CD4-positive, alpha-beta T cell treated with Interleukin-10 for 1 hour (primary cell): ENCODE results near the gene ELFN1.

ENCODE experiments used
- DNase-seq: peaks from one replicate; pipeline ENCODE4 v3.0.0-alpha.2; 2020

The ELFN1 gene

DNA sequence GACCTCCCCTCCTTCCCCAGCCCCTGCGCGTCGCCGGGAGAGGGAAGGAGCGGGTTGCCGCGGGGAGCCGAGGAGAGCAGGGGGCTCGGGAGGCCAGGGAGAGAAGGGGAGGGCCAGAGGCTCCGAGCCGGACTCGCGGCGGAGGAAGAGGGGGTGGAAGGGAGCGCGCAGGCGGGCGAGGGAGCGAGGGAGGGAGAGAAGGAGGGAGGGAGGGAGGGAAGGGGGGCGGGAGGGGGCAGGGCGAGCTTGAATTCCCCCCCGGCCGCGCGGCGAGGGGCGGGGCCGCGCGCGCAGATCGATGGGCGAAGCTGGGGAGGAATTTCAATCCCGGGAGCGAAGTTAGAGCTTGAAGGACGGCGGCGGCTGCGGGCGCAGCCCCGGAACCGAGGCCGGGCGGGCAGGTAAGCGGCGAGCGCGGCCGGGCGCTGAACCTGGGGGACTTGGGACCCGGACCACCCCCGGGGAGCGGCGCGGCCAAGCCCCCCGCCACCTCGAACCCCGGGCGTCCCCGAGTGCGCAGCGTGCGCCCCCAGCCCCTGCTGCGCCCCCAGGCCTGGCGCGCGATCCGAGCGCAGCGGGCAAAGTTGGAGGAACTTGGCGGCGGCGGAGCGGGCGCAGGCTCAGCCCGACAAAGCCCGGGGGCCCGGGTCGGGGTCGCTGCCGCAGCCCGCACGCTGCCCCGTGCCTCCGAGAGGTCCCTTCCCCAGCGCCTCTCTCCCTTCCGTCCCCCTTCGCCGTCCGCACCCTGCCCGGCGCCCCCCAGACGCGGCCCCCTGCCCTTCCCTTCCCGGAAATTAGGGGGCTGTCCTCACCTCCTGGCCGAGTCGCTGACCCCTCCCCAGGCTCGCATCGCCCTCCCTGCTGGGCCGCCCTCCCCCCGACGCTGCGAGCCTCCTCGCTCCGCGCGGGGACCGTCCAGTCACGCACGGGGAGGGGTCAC is at the start of gene ELFN1:
Gene ELFN1 (plus strand): TSS at position 324 of the 940 bp plus-strand sequence. CDS start 74,320 bp downstream, outside the sequence.
- no peak for DNase-seq

DNA sequence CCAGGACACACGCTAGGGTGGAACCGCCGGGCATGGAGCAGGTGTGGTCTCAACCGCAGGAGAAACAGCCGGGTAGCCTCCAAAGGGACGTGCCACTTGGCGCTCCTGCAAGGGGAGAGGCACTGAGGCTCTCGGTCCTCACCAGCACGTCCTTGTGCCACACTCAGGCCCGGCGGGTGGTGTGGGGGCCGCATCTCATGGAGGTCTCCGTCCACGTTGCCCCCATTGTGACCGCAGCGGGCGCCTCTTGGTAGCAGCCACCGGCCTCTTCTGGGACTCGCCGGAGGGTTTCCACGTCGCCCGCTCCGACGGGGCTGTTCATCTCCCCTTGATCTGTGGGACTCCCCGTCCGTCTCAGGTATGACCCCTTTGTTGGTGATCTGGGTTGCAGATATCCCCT is 49.2 kb upstream of the ELFN1 start:
- no peak for DNase-seq

DNA sequence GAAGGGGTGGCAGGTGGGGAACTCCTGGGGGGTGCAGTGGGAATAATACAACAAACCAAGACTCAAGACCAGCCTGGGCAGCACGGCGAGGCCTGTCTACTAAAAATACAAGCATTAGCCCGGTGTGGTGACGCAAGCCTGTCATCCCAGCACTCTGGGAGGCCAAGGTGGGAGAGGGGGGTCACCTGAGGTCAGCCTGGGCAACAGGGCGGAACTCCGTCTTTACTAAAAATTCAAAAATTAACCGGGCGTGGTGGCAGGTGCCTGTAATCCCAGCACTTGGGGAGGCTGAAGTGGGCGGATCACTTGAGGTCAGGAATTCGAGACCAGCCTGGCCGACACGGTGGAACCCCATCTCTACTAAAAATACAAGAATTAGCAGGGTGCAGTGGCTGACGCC is 48.4 kb upstream of the ELFN1 start:
- no peak for DNase-seq

DNA sequence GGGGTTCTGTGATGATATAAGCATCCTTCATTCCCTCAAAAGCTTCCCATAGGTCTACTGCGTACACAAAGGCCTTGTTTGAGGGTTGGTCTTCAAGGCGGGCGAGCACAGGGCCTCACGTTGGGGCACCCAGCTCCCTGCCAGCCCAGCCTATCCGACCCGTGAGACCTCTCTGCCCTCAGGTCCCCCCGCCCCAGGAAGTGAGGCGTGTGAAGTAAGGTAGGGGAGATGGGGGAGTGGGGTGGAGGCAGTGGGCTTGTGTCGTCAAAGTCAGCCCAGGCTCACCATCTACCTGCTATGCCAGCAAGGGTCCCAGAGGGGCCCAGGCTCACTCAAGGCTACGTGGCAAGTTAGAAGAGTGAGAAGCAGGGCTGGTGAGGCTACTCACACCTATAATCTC is 47.6 kb upstream of the ELFN1 start:
- DNase-seq, result no peak

DNA sequence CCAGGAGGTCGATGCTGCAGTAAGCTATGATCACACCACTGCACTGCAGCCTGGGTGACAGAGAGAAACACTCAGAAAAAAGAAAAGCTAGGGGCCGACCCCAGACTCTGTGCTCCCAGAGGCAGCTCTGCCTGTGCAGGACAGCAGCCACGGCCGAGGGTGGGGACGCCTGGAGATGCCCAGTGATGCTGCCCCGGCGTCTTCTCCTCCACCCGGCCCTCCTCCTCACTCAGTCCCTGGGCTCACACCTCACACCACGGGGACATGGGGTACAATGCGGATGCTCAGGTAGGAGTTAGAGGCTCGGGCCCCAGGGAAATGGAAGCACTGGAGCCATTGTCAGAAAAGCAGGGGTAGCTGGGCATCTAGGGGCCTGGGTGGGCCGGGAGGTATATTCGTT is 46.3 kb upstream of the ELFN1 start:
- DNase-seq, result no peak

DNA sequence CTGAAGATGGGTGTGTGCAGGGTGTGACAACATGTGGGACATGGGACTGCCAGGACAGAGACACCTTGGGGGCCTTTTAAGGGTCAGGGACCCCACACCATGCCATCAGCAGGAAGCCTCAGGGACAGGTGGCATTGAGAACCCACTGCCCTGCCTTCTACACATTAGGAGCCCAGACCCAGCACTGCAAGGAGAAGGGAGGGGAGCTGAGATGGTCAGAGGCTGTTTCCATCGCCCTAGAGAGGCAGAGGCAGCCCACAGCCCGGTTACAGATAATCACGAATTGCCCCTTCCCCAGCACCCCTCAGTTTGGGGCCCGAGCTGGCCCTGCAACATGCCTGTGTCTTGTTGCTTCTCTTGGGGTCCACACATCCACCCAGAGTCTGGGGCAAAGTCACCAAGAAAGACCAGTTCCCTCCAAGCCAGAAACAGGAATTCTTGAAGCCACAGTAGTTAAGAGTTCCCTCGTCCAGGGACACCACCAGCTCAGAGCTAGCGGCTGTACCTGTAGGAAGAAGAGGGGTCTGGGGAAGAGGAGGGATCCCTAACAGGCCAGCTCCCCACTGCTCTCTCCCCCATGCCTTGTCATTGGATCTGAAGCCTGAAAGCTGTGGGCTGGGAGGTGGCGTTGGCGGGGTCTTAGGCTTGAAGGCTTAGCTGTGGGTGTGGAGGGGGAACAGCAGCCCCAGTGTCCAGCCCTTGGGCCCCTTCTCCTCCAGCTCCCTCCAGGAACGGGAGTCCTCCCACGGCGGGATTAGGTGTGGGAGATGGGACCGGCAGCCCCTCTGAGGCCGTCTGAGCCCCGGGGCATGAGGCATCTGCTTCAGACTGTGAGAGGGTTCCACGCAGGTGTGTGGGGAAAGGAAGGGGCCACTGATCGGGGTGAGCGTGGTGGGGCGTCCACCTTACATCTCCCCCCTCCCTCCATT is 44.8 kb upstream of the ELFN1 start:
- no peak for DNase-seq

DNA sequence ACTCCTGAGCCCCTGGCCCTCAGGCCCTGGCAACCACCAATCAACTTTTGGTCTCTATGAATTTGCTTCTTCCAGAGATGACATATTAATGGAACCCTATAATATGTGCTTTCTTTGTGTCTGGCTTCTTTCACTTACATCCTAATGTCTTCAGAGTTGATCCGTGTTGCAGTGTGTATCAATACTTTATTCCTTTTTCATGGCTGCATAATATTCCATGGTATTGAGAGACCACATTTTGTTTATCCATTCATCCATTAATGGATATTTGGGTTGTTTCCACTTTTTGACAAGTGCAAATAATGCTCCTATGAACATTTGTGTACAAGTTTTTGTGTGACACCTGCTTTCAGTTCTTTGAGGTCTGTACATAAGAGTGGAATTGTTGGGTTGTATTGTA is 43.3 kb upstream of the ELFN1 start:
- no peak for DNase-seq

DNA sequence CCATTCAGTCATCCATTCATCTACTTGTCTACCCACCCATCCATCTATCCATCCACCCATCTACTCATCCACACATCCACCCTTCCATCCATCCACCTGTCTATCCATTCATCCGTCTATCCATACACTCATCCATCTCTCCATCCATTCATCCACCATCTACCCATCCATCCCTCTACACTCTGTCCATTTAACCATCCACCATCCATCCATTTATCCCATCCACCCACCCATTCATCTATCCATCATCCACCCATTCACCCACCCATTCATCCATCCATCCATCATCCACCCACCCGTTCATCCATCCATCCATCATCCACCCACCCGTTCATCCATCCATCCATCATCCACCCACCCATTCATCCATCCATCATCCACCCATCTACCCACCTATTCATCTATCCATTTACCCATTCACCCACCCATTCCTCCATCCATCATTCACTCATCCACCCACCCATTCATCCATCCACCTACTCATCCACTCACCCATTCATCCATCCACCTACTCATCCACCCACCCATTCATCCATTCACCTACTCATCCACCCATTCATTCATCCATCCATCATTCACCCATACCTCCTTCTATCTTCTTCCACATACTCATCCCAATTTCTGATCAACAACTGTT is 39.3 kb upstream of the ELFN1 start:
- DNase-seq, result no peak

DNA sequence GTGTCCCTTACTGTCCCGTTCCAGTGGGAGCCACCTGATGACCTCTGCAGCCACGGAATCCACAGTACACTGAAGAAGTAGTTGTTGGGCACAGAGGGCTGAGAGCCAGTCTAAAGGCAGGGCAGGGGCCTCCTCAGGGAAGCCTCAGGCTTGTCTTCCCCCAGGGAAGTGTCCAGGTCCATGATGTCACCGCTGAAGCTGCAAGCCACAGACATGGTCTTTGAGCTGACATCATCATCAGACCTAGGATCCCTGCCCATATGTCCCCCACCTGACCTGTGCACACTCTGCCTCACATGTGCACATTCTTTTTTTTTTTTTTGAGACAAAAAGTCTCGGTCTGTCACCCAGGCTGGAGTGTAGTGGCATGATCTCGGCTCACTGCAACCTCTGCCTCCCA is 38.4 kb upstream of the ELFN1 start:
- no peak for DNase-seq

DNA sequence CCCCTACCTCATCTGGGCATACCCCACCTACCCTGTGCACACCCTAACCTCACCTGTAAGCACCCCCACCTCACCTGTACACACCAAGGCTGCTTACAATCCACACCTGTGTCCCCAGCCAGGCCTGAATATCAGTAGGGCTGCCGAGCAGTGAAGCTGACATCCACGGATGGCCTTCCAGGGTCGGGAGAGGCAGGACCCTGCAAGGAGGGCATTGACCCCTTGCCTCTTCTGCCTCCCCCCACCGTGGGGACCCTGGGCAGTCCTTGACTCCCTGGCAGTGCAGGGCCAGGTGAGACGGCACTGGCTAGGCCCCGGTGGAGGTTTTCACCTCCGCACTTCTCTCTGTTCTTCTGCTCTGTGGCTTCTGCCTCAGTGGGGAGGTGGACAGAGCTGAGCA is 37.6 kb upstream of the ELFN1 start:
- DNase-seq, result no peak

DNA sequence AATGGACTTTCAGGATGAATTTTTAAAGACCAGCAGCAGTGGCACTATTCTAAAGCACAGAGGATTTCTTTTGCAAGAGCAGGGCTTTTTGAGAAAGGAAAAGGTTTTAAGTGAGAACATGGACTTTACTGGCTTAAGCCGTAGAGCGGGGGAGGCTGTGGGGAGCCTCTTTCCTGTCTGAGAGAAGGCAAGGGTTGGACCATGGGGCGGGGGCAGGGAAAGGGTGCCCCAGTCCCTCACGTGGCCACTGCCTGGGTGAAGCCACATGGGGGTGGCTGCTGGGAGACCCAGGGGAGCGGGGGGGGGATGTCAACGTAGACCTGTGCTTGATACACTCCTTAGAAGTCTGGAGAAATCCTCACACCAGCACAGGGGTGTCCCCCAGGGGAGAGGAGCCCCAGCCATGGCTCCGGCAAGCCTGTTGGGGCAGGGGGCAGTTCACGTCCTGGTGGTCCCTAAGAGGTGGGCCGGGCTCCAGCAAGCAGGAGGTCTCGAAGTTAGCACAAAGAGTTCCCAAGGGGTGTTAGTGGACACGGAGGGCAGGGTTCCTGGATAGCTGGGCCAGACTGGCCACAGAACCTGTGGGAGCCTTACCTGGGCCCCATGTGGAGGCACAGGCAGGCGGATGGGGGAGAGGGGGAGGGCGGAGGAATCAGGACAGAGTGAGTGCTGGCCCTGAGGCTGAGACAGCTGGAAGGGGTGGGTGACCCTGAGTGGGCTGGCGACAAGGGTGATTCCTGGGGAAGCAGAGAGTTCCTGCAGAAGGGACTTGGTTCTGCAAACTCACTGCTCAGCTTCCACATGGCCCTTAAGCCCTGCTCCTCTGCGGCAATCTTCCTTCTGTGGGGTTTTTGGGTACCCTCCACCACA is 36.9 kb upstream of the ELFN1 start:
- DNase-seq, result no peak

DNA sequence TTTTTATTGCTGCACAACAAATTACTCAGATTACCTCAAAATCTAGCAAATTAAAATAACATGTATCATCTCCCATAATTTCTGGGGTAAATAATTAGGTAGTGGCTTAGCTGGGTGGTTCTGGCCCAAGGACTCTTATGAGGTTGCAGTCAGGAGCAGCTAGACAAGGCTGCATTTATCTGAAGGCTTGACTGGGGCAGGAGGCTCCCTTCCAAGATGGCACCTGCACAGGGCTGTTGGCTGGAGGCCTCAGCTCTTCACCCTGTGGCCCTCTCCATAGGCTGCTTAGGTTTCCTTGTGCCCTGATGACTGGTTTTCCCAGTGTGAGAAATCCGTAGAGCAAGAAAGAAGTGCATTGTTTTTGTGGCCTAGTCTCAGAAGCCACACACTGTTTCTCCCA is 34.7 kb upstream of the ELFN1 start:
- no peak for DNase-seq

DNA sequence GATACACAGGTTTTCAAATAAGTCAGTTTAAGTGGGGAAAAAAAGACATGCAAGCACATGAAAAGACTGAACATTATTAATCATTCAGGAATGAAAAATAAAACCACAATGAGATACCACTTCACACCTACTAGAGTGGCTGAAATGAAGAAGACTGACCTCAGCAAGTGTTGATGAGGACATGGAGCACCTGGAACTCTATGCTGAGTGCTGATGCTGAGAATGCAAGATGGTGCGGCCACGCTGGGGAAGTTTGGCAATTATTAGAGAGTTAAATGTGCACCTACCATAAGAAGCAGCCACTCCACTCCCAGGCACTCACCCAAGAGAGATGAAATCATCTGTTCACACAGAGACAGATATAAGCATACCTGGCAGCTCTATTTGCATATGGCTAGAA is 32.9 kb upstream of the ELFN1 start:
- DNase-seq, result no peak

DNA sequence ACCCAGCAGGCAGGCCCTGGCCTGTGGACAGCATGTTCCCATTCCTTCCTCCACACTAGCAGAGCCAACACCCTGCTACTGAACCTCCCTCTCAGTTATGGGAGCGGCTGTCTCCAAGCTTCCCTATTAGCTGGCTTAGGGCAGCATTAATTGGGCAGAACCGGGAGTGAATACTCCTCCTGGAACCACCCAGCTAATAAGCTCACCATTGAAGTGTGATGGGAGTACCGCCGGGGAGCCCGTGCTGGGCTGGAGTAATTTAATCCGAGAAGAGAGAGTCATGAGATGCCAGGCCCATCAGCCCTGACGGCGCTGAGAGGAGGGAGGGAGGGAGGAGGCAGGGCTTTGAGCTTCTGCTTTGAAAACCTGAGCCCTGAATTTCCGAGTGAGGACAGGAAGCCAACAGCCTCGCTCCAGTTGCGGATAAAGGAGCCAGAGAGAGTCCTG is 31.8 kb upstream of the ELFN1 start:
- no peak for DNase-seq

DNA sequence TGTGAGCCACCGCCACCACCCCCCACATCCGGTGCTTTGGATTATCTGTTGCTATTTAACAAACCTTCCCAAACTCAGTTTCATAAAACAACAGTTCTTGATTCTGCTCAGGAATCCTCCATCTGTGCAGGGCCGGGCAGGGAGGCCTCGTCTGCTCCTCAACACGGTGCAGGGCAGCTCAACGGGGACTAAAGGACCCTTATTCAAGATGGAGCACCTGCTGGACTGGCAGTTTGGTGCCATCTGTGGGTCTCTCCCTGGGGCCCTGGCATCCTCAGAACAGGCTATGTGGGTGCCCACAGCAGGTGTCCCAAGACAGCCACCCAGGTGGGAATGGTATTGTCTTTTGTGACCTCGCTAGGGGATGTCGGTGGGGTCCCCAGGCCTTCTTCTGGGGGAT is 31.0 kb upstream of the ELFN1 start:
- DNase-seq, result no peak

DNA sequence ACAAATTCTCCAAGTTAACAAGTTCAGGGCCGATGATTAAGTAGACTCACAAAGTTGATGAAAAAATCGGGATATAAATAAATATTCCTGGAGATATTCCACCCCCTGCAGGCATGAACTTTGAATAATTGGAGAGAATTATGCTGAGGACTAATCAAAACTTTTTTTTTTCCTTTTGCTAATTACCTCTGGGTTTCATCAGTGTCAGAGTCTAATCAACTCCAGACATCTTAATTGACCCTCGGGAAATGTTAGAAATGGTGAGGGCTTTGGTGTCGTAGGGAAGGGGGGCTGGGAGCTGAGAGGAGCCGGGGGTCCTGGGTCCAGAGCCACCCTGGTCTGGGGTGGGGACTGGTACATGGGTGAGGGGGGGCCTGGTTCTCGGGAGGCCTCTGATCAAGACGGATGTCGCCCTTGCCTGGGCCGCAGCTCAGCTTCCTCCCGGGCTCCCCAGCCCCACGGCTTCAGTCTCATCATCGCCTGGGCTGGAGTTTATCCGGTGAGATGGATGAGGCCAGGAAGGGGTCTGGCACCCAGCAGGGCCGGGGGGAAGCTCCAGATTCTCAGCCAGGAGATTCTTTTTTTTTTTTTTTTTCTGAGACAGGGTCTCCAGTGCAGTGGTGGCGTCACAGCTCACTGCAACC is 30.4 kb upstream of the ELFN1 start:
- DNase-seq, result no peak

DNA sequence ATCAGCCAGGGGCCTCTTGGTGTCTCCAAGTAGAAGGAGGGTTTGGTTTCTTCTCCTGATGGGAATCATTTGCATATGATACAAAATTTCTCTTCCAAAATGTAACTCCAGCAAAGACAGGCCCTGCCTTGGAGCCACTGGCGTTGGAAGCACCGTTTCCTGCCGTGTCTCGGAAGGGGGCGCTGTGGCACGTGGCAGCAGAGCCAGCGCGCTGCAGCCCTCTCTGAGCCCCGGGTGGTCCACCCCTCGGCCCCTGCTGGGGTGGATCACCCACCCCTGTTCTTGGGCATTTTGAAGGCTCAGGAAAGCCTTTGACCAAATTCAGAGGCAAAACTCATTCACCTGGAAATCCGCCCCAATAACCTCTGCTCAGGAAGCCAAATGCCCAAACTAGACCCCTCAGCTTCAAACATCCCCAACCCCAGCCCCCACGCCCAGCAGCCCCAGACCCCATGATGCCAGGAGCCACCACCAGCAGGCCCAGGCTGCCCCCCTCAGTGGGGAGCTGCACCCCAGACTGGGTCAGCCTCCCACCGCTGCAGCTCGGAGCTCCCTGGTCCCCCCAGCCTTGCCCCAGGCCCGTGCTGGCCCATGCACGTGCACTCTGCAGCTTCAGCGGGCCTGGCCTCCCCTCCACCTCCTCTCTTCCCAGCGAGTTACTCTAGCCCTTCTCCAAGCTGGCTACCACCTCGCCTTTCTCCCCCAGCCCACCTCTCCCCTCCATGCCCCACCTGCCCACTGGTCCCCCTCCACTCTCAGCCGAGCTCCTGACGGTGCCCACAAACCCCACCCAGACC is 29.5 kb upstream of the ELFN1 start:
- DNase-seq, result no peak

DNA sequence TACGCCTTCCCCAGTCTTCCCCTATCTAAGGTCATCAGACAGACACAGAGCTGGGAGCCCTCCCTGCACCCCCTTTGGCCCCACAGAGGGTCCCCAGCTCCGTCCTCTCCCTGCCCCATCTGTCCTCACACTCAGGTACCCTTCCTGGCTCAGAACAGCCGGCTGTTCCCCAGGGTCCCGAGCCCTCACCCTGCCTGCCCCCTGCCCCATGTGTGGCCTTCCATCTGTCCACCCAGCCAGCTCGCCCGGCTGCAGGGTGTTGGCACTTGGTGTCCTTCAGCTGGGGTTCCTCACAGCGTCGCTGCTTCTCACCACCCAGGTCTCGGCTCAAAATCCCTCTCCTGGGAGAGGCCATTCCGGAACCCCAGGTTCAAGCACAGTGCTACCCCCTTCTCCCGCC is 28.9 kb upstream of the ELFN1 start:
- DNase-seq, result no peak

DNA sequence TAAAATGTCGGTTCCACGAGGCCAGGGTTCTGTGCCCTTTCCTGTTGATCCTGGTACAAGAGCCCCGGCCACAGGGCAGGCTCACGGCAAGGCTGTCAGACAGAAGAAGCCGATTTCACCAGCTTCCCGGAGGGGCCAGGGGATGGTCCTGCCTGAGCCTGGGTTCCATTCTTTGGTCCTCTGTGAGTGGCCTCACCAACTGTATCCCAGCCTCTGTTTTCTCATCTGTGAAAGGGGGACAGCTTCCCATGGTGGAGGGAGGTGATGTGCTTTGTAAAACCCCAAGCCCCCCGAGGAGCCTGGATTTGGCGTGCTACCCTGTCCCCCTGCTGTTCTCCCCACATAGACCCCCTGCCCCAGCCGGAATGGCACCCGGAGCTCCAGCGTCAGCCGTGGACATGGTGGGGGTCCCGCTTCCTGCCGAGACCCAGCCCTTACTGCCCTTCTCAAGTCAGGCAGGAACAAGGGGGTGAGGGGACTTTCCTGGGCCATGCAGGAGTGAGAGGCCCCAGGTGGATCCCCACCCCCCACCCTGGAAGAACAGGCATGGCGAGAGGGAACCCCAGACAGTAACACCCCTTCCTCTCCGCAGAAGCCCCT is 28.3 kb upstream of the ELFN1 start:
- DNase-seq, result no peak

DNA sequence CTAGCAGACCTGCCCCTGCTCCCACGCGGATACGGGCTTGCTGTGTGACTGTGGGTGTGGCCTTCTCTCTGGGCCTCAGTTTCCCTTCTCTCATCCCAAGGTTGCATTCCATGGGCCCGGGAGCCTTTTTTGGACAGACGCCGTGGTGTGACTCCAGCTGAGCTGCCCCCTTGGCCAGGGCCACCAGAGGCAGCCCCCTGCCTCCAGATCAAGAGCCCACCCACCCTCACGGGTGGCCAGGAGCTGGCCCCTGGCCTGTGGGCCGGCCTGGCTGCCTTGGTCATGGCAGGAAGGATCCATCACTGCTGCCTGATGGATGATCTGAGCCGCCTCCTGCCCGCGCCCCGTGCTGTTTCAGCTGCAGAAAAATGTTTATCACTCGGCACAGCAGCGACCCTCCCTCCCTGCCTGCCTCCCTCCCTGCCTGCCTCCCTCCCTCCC is 27.8 kb upstream of the ELFN1 start:
- DNase-seq, result no peak
